ENCODE measurements around the gene RNU1-2.
"Not testable (repeated sequence)": the region's sequence is repeated elsewhere in the genome, so short reads cannot be mapped to it uniquely, and the experiment has no call there.

The RNU1-2 gene

GRCh38 chr1:16938351-16939321 lies 42.9 kb downstream of the RNU1-2 start:
- H3K4me3 ChIP-seq (ENCODE audit: low read depth, low read length), result no peak overlapping the region
- TF ChIP-seq CTCF (IDR thresholded peaks at IDR 0.05; ENCODE audit: low read depth, low read length), result no peak

- not testable (repeated sequence) for H3K4me3 ChIP-seq (ENCODE audit: low read depth, low read length)
Observed at GRCh38 chr1:16939386-16940180, 43.8 kb downstream of the RNU1-2 start.

GRCh38 chr1:16944038-16944437 lies 48.3 kb downstream of the RNU1-2 start:
- TF ChIP-seq CTCF (IDR thresholded peaks at IDR 0.05; ENCODE audit: low read depth, low read length), result no peak
- no peak overlapping the region for H3K4me3 ChIP-seq (ENCODE audit: low read depth, low read length)

- not testable (repeated sequence) for H3K4me3 ChIP-seq (ENCODE audit: low read depth, low read length)
Observed at GRCh38 chr1:16945512-16945911, 49.7 kb downstream of the RNU1-2 start.
